HG03558 (cell line): Measurements from ENCODE around the gene SIGLEC11.
"Not testable (repeated sequence)": the region's sequence is repeated elsewhere in the genome, so short reads cannot be mapped to it uniquely, and the experiment has no call there.

Source experiments
- ATAC-seq: cut with Tn5 transposase; IDR thresholded peaks from one replicate; pipeline ENCODE4 v1.9.1; 2021; ENCODE audit warnings: moderate number of reproducible peaks; ENCODE audit not compliant: unreplicated experiment; ENCODE audit errors: extremely low read depth

Gene SIGLEC11

GRCh38 chr19:49981603-49982593 lies 20.9 kb upstream of the SIGLEC11 start:
- no peak for ATAC-seq

- ATAC-seq: no peak
Measured at GRCh38 chr19:49978324-49978723, 17.4 kb upstream of the SIGLEC11 start.

- ATAC-seq: no peak
Measured at GRCh38 chr19:49977881-49978280, 16.9 kb upstream of the SIGLEC11 start.

DNA sequence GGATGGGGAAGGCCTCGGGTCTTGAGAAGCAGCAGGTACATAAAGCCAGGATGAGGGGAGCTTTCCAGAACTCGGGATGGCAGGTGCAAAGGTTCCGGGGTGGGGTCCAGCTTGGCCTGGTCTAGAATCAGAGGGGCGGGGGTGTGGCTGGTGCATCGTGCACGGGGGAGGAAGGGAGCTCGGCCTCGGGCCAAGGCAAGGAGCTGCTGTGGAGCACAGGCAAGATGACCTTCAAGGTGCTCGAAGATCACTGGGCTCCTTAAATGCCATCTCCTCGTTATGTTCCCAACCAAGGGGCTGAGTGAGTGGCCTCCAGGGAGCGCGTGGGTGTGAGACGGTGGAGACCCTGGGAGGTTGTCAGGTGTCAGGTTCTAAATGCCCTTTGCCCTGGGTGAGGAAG lies 16.1 kb upstream of the SIGLEC11 start:
- ATAC-seq: no peak

GRCh38 chr19:49976496-49976895 lies 15.5 kb upstream of the SIGLEC11 start:
- no peak for ATAC-seq

GRCh38 chr19:49975051-49975450 lies 14.1 kb upstream of the SIGLEC11 start:
- ATAC-seq: no peak

GRCh38 chr19:49973987-49974386 lies 13.0 kb upstream of the SIGLEC11 start:
- no peak for ATAC-seq

DNA sequence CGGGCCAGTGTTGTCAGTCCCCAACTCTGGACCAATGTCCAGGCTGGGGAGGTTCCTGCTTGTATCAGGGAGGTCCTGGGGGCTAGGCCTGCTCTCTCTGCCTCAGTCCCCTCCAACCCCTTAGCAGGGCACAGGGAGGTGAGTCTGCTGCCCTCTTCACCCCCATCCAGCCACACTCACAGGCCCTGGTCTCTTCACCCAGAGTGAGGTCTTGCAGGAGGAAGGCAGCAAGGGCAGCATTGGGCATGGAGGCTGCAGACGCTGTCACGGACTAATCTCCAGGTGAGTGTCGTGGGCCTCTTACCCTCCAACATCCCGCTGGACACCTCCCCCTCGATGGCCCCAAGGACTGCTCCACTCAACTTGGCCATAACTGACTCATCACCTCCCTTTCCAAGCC lies 11.9 kb upstream of the SIGLEC11 start:
- ATAC-seq: no peak

- ATAC-seq: no peak
Measured at GRCh38 chr19:49971991-49972411, 11.0 kb upstream of the SIGLEC11 start.

- ATAC-seq: not testable (repeated sequence)
Measured at GRCh38 chr19:49969355-49969754, 8.4 kb upstream of the SIGLEC11 start.

DNA sequence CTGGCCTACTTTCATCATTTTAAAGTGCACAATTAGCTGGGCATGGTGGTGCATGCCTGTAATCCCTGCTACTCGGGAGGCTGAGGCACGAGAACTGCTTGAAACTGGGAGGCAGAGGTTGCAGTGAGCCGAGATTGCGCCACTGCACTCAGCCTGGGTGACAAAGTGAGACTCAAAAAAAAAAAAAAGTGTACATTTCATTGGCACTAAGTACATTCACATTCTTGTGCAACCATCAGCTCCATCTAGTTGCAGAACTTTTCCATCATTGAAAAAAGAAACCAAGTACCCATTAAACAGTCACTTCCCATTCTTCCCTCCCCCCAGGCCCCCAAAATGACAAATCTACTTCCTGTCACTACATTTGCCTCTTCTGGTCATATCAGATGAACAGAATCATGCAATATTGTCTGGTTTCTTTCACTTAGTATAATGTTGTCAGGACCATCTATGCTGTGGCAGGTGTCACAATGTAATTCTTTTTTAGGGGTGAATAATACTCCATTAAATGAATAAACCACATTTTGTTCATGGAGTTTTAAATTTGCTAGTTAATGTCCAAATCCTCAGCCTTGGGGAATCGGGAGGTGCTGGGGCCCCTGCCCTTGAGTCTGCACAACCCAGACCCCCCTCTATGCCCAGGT lies 7.4 kb upstream of the SIGLEC11 start:
- ATAC-seq: no peak

DNA sequence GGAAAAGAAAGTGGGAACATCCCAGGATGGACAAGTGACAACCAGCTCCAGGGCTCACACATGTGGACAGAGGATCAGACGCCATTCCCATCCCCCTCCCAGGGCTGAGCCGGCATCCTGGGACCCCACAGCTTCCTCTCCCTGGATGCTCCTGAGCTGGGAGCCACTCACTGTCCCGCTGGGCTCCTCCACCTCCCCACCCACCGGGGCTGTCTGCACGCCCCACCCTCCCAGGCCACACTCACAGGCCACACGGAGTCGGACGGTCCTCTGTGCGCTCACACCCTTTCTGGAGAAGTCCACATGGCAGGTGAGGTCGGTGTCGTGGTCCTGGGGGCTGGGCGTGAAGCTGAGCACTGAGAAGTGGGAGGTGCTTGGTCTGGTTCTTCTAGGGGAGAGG lies 1.1 kb downstream of the SIGLEC11 start:
- not testable (repeated sequence) for ATAC-seq

DNA sequence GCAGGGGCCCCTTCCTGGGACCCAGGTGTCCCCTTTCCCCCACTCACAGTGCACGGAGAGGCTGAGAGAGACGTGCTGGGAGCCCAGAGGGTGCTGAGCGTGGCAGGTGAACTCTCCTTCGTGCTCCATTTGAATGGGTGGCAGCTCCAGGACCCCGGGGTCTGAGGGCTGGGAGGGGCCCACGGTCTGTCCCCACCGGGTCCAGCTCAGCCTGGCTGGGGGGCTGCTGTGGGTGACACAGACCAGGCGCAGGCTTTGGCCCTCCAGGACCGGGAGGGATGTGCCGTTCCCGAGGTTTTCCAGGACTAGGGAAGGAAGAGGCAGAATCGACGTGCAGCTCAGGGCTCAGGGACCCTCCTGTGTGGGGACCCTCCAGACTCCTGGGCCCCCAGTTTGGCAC lies 2.4 kb downstream of the SIGLEC11 start:
- not testable (repeated sequence) for ATAC-seq

- ATAC-seq: not testable (repeated sequence)
Measured at GRCh38 chr19:49958144-49958543, 2.8 kb downstream of the SIGLEC11 start.

- ATAC-seq: no peak
Measured at GRCh38 chr19:49957262-49957915, 3.6 kb downstream of the SIGLEC11 start.

- ATAC-seq: no peak
Measured at GRCh38 chr19:49956115-49956495, 4.9 kb downstream of the SIGLEC11 start.

- no peak for ATAC-seq
Measured at GRCh38 chr19:49954933-49955332, 6.0 kb downstream of the SIGLEC11 start.

DNA sequence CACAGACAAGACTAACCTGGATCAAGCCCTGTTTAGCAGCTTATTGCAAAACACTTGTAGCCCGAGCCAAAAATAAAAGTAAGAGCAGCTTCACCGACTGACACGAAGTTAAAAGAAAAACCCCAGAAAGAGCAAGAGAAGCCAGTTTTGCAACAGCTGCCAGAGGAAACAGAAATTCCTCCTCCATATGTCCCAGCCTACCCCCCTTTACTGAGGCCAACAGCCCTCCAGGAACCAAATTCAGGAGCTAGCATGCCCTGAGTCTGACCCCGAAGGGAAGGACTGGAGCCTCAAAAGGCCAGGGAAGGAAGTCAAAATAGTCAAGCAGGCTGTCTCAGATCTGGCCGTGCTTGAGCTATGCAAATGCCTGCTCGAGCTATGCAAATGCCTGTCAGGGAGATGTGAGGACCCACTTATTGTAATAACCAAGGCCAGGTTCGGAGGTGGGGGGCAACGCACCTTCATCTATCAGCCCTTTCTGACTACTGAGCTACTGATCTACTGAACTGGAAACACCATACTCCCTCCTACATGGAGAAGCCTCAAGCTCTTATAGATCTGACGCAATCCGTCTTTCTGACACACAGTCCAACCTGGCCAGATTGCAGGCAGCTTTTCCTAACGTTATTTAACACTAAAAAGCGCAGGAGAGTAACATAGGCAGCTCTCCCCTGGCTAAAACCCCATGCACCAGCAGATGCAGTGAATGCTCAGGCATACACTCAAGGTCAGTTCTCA lies 6.7 kb downstream of the SIGLEC11 start:
- no peak for ATAC-seq

DNA sequence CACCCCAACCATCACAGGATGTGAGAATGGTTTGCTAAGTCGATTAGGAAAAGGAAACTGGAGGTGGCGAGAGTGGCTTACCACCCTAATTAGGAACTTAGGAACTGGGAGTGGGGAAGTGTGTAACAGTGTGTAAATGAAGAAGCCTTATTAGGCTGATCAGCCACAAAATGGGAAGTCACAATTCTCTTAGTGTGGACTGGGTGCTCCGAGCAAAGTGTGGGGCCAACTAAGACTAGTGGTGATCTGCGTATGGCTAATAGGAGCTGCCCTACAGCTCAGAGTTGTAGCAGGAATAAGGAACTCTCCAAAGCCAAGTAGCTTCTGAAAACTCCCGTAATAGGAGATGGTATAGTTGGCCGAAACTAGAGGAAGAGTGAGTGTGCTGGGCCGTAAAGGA lies 7.6 kb downstream of the SIGLEC11 start:
- ATAC-seq: no peak

- no peak for ATAC-seq
Measured at GRCh38 chr19:49952906-49953305, 8.1 kb downstream of the SIGLEC11 start.
